Liver (tissue), 3 donors: Measurements from ENCODE around the gene TNNC2.

Experiments
- ATF3 ChIP-seq: IDR thresholded peaks from 2 replicates; pipeline ENCODE4 v1.6.1; 2016; ENCODE audit warnings: antibody characterized with exemption
- CTCF ChIP-seq: fragments of 150-350 bp; IDR thresholded peaks from 2 replicates; pipeline ENCODE4 v1.5.1; 2017; ENCODE audit warnings: improper control_type of control experiment, low read depth, low read length; ENCODE audit not compliant: missing input control
- GABPA ChIP-seq, 2 donors: IDR thresholded peaks in 1 of 2; conservative IDR thresholded peaks in 1 of 2; 2 replicates each; pipeline ENCODE4 v1.6.1; 2016; ENCODE audit warnings: antibody characterized with exemption in 2 of 2, mild to moderate bottlenecking in 1 of 2, moderate library complexity in 1 of 2
- JUND ChIP-seq, 2 donors: IDR thresholded peaks; 2 replicates each; pipeline ENCODE4 v1.6.1; 2016; ENCODE audit warnings: antibody characterized with exemption in 2 of 2
- MAX ChIP-seq: IDR thresholded peaks from 2 replicates; pipeline ENCODE4 v1.6.1; 2016; ENCODE audit warnings: antibody characterized with exemption
- RXRA ChIP-seq, 2 donors: IDR thresholded peaks; 2 replicates each; pipeline ENCODE4 v1.6.1; 2017 to 2018; ENCODE audit warnings: antibody characterized with exemption in 2 of 2, mild to moderate bottlenecking in 1 of 2
- TAF1 ChIP-seq: conservative IDR thresholded peaks from 2 replicates; pipeline ENCODE4 v1.6.1; 2016; ENCODE audit warnings: antibody characterized with exemption, mild to moderate bottlenecking
- ZBTB33 ChIP-seq: IDR thresholded peaks from 2 replicates; pipeline ENCODE4 v1.6.1; 2016; ENCODE audit warnings: antibody characterized with exemption
- donor health status: healthy.
- donor health status: healthy.

DNA sequence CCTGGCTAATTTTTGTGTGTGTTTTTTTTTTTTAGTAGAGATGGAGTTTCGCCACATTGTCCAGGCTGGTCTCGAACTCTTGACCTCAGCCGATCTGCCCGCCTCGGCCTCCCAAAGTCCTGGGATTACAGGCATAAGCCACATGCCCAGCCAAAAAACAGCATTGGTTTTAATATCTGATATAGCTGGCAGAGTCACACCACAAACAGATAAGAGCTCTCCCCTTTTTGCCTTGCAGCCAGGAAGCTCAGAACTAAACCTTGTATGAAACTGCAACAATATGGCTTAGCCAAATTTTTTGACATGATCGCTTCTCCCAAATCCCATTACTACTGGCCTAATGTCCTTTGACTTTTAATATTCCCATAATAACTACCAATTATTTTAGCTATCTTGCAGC, 25.2 kb upstream of the TNNC2 start:
- no peak for TF ChIP-seq ZBTB33
- no peak for TF ChIP-seq CTCF
- no peak for TF ChIP-seq RXRA (IDR thresholded peaks at IDR 0.05)
- no peak for TF ChIP-seq GABPA (IDR thresholded peaks at IDR 0.05 in 1 of 2, conservative IDR thresholded peaks at IDR 0.05 in 1 of 2)
- TF ChIP-seq TAF1: no peak
- TF ChIP-seq MAX: no peak
- TF ChIP-seq JUND (IDR thresholded peaks at IDR 0.05): no peak
- TF ChIP-seq ATF3: no peak
